ENCODE results near the gene SUFU.

The SUFU gene

GRCh38 chr10:102670065-102670670, 166.4 kb downstream of the SUFU start:
- DNase-seq = no peak
- TF ChIP-seq GATA1 (IDR thresholded peaks at IDR 0.05; ENCODE audit: low read depth, low read length) (no peak), POLR2A (IDR thresholded peaks at IDR 0.05; ENCODE audit: low read length) (no peak)

- TF ChIP-seq POLR2A (IDR thresholded peaks at IDR 0.05; ENCODE audit: low read length) (no peak), GATA1 (IDR thresholded peaks at IDR 0.05; ENCODE audit: low read depth, low read length) (no peak)
- DNase-seq = peak; percentile 65 to 66
These were observed 167.2 kb downstream of the SUFU start for GRCh38 chr10:102670871-102671434.

GRCh38 chr10:102673236-102673818, 169.6 kb downstream of the SUFU start:
- no peak for DNase-seq

GRCh38 chr10:102673819-102674511, 170.2 kb downstream of the SUFU start:
- TF ChIP-seq POLR2A (IDR thresholded peaks at IDR 0.05; ENCODE audit: low read length) = peak; percentile 60
- no peak for TF ChIP-seq GATA1 (IDR thresholded peaks at IDR 0.05; ENCODE audit: low read depth, low read length)
- DNase-seq = peak; percentile 94 to 96

More at GRCh38 chr10:102673236-102673818, 169.6 kb downstream of the SUFU start:
- TF ChIP-seq POLR2A (IDR thresholded peaks at IDR 0.05; ENCODE audit: low read length) (no peak), GATA1 (IDR thresholded peaks at IDR 0.05; ENCODE audit: low read depth, low read length) (no peak)

GRCh38 chr10:102674566-102674965, 170.8 kb downstream of the SUFU start:
- peak; percentile 61 to 69 for DNase-seq
- TF ChIP-seq POLR2A (IDR thresholded peaks at IDR 0.05; ENCODE audit: low read length) (no peak), GATA1 (IDR thresholded peaks at IDR 0.05; ENCODE audit: low read depth, low read length) (no peak)

GRCh38 chr10:102675011-102675665, 171.4 kb downstream of the SUFU start:
- TF ChIP-seq POLR2A (IDR thresholded peaks at IDR 0.05; ENCODE audit: low read length) (no peak), GATA1 (IDR thresholded peaks at IDR 0.05; ENCODE audit: low read depth, low read length) (no peak)
- DNase-seq = no peak

- no peak for TF ChIP-seq GATA1 (IDR thresholded peaks at IDR 0.05; ENCODE audit: low read depth, low read length)
- no peak for TF ChIP-seq POLR2A (IDR thresholded peaks at IDR 0.05; ENCODE audit: low read length)
- DNase-seq = no peak
These were observed 172.1 kb downstream of the SUFU start for GRCh38 chr10:102675666-102676533.

- DNase-seq = no peak
- TF ChIP-seq POLR2A (IDR thresholded peaks at IDR 0.05; ENCODE audit: low read length) (no peak), GATA1 (IDR thresholded peaks at IDR 0.05; ENCODE audit: low read depth, low read length) (no peak)
These were observed 173.0 kb downstream of the SUFU start for GRCh38 chr10:102676534-102677315.

GRCh38 chr10:102677331-102678067, 173.7 kb downstream of the SUFU start:
- TF ChIP-seq POLR2A (IDR thresholded peaks at IDR 0.05; ENCODE audit: low read length) (no peak), GATA1 (IDR thresholded peaks at IDR 0.05; ENCODE audit: low read depth, low read length) (no peak)
- DNase-seq = no peak

GRCh38 chr10:102678068-102678400, 174.3 kb downstream of the SUFU start:
- TF ChIP-seq POLR2A (IDR thresholded peaks at IDR 0.05; ENCODE audit: low read length) (no peak), GATA1 (IDR thresholded peaks at IDR 0.05; ENCODE audit: low read depth, low read length) (no peak)
- DNase-seq = no peak

GRCh38 chr10:102678842-102679289, 175.1 kb downstream of the SUFU start:
- peak; percentile 74 to 77 for DNase-seq
- no peak for TF ChIP-seq GATA1 (IDR thresholded peaks at IDR 0.05; ENCODE audit: low read depth, low read length)
- TF ChIP-seq POLR2A (IDR thresholded peaks at IDR 0.05; ENCODE audit: low read length) = no peak

- no peak for DNase-seq
These were observed 175.8 kb downstream of the SUFU start for GRCh38 chr10:102679596-102679995.

More at GRCh38 chr10:102679596-102679995, 175.8 kb downstream of the SUFU start:
- TF ChIP-seq GATA1 (IDR thresholded peaks at IDR 0.05; ENCODE audit: low read depth, low read length) (no peak), POLR2A (IDR thresholded peaks at IDR 0.05; ENCODE audit: low read length) (no peak)

All from erythroblast (primary cell).